Esophagus squamous epithelium (tissue), 4 donors: ENCODE results near the gene EPB41L4B.

Experiments
- CTCF ChIP-seq, 6 experiments: fragments of 450-650 bp in 4 of 6; fragments of 200-600 bp in 2 of 6; sonication (generic) in 2 of 6; IDR thresholded peaks; one replicate each; pipeline ENCODE4 v1.5.1; 2016 to 2019; ENCODE audit warnings: antibody characterized with exemption in 6 of 6, mild to moderate bottlenecking in 4 of 6, moderate library complexity in 4 of 6
- POLR2A ChIP-seq, 4 donors: fragments of 450-650 bp; IDR thresholded peaks; one replicate each; pipeline ENCODE4 v1.6.1; 2017; ENCODE audit warnings: antibody characterized with exemption in 4 of 4, mild to moderate bottlenecking in 4 of 4, moderate library complexity in 3 of 4

- TF ChIP-seq CTCF (IDR thresholded peaks at IDR 0.05) (no peak), POLR2A (IDR thresholded peaks at IDR 0.05) (no peak)
Measured at GRCh38 chr9:109133533-109133932, 187.3 kb downstream of the EPB41L4B start.
